ENCODE measurements around the gene MPND. TPM values are rescaled to one million over a fixed set of nuclear protein-coding genes. Genes with fewer than 3 reads are reported as not detected.
A peak's percentile ranks its signal among the peaks of the same experiment; 100 is the strongest.
"Not testable (repeated sequence)": the region's sequence is repeated elsewhere in the genome, so short reads cannot be mapped to it uniquely, and the experiment has no call there.

Gene MPND
- total RNA-seq, 1 experiment from 2014 or later, result 4.4 TPM

- Histone ChIP-seq H3K9me3 (no peaks in the 10 kb centered on the region), H3K4me3 (no peak overlapping the region), H3K36me3 (no peaks in the 10 kb centered on the region), H3K27me3 (no peaks in the 10 kb centered on the region)
- DNase-seq, result no peak
These were observed 8.3 kb upstream of the MPND start for GRCh38 chr19:4334929-4335570.

DNA sequence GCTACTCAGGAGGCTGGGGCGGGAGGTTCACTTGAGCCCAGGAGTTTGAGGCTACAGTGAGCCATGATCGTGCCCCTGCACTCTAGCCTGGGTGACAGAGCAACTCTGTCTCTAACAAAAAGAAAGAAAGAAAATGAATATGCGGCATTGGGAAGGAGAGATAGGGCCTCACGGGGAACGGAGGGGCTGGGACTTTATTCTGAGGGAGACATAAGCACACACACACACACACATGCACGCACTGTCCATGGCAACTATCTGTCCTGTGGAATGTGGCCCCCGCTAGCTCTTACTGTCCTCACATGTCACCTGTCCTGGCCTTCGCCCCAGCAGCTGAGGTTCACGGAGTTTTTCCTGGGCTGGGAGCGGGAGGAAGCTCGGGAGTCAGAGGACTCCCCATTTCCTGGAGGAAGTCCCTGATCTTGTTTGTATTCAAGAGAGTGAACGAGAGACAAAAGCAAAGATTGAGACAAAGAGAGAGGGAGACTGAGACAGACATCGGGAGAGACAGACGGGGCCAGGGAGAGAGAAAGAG is 5.4 kb upstream of the MPND start:
- Histone ChIP-seq H3K4me3 (no peak overlapping the region), H3K9me3 (no peaks in the 10 kb centered on the region), H3K36me3 (no peaks in the 10 kb centered on the region), H3K27me3 (no peaks in the 10 kb centered on the region)
- DNase-seq, result no peak

GRCh38 chr19:4338441-4339355 is 4.7 kb upstream of the MPND start, which contains the start of gene STAP2:
TSS of gene STAP2 (minus strand) at chr19:4338827. CDS start at chr19:4338753, 74 bp downstream.
- no peaks in the 10 kb centered on the region for H3K9me3 ChIP-seq
- no peak within 1 kb of the TSS for H3K4me3 ChIP-seq
- no peak for DNase-seq
- H3K36me3 ChIP-seq, result no peaks in the 10 kb centered on the region
- H3K27me3 ChIP-seq, result no peaks in the 10 kb centered on the region

GRCh38 chr19:4342314-4342614 is 1.1 kb upstream of the MPND start:
- H3K27me3 ChIP-seq, result no peaks in the 10 kb centered on the region
- H3K36me3 ChIP-seq, result no peaks in the 10 kb centered on the region
- H3K9me3 ChIP-seq, result no peaks in the 10 kb centered on the region
- H3K4me3 ChIP-seq, result peak overlapping the region; percentile 64
- no peak for DNase-seq

- peak; percentile 94 for DNase-seq
- H3K4me3 ChIP-seq, result peak overlapping the region; percentile 64
- no peaks in the 10 kb centered on the region for H3K9me3 ChIP-seq
- no peaks in the 10 kb centered on the region for H3K27me3 ChIP-seq
- no peaks in the 10 kb centered on the region for H3K36me3 ChIP-seq
These were observed 570 bp upstream of the MPND start for GRCh38 chr19:4342615-4343369.

GRCh38 chr19:4345342-4346019 is 2.1 kb downstream of the MPND start:
- DNase-seq, result no peak
- no peaks in the 10 kb centered on the region for H3K27me3 ChIP-seq
- H3K36me3 ChIP-seq, result no peaks in the 10 kb centered on the region
- no peak overlapping the region for H3K4me3 ChIP-seq
- no peaks in the 10 kb centered on the region for H3K9me3 ChIP-seq

DNA sequence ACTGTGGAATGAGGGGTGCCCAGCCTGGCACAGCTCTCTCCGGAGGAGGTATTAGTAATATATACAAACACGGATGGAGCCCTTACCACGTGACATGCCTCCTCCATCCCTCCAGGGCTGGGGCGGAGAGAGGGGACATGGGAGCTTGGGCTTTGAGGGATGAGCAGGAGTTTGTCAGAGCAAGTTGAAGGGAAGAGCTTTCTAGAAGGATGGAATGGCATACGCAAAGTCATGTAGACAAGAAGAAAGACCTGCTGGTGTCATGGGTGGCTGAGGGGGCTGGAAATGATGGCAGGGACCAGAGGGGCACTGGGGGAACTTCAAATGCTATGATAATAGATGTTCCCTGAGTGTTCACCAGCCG is 2.6 kb downstream of the MPND start:
- Histone ChIP-seq H3K4me3 (no peak overlapping the region), H3K36me3 (no peaks in the 10 kb centered on the region), H3K9me3 (no peaks in the 10 kb centered on the region), H3K27me3 (no peaks in the 10 kb centered on the region)
- DNase-seq, result no peak

- no peak overlapping the region for H3K4me3 ChIP-seq
- DNase-seq, result no peak
- H3K9me3 ChIP-seq, result no peaks in the 10 kb centered on the region
- no peaks in the 10 kb centered on the region for H3K27me3 ChIP-seq
- H3K36me3 ChIP-seq, result no peaks in the 10 kb centered on the region
These were observed 4.2 kb downstream of the MPND start for GRCh38 chr19:4347521-4347920.

- DNase-seq, H3K4me3 ChIP-seq, H3K36me3 ChIP-seq, H3K27me3 ChIP-seq, H3K9me3 ChIP-seq: not testable (repeated sequence)
These were observed 5.9 kb downstream of the MPND start for GRCh38 chr19:4349225-4349624.

- Histone ChIP-seq H3K4me3 (no peak overlapping the region), H3K36me3 (no peaks in the 10 kb centered on the region), H3K27me3 (no peaks in the 10 kb centered on the region), H3K9me3 (no peaks in the 10 kb centered on the region)
- no peak for DNase-seq
These were observed 6.7 kb downstream of the MPND start for GRCh38 chr19:4350111-4350510.

DNA sequence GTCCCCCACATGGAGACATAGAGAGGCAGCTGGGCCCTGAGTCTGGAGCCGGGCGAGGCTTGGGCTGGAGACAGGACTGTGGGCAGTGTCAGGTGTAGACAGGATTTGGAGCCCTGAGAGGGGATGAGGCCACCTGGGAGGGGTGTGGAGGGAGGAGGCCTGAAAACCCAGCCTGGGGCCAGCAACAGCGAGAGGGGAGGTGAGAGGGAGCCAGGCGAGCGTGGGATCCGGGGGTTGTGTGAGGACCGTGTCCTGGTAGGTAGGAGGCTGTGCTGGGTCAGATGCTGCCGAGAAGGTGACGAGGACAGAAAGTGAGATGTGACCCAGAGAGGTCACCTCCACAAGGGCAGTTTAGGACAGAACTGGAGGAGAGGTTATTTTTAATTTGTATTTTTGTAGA is 7.4 kb downstream of the MPND start:
- no peaks in the 10 kb centered on the region for H3K36me3 ChIP-seq
- H3K4me3 ChIP-seq, result no peak overlapping the region
- H3K27me3 ChIP-seq, result no peaks in the 10 kb centered on the region
- DNase-seq, result no peak
- no peaks in the 10 kb centered on the region for H3K9me3 ChIP-seq

GRCh38 chr19:4352701-4353121 is 9.3 kb downstream of the MPND start:
- no peaks in the 10 kb centered on the region for H3K36me3 ChIP-seq
- no peak overlapping the region for H3K4me3 ChIP-seq
- H3K27me3 ChIP-seq, result no peaks in the 10 kb centered on the region
- H3K9me3 ChIP-seq, result no peaks in the 10 kb centered on the region
- DNase-seq, result peak; percentile 24

DNA sequence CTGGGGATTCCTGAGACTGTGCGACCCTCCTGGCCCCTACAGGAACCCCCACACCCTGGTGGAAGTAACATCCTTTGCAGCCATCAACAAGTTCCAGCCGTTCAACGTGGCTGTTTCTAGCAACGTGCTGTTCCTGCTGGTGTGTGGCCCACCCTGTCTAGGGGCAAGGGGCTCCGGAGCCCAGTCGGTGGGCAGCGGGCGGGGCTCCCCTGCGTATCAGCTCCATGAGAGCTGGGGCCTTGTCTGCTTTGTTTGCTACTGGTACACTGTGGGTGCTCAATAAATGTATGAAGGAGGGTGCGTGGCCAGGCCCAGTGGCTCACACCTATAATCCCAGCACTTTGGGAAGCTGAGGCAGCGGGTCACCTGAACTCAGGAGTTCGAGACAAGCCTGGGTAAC is 10.9 kb downstream of the MPND start:
- Histone ChIP-seq H3K4me3 (no peak overlapping the region), H3K27me3 (no peaks in the 10 kb centered on the region), H3K9me3 (no peaks in the 10 kb centered on the region), H3K36me3 (no peaks in the 10 kb centered on the region)
- DNase-seq, result no peak

GRCh38 chr19:4354897-4355296 is 11.5 kb downstream of the MPND start:
- Histone ChIP-seq H3K36me3 (no peaks in the 10 kb centered on the region), H3K4me3 (no peak overlapping the region), H3K9me3 (no peaks in the 10 kb centered on the region), H3K27me3 (no peaks in the 10 kb centered on the region)
- DNase-seq, result no peak

DNA sequence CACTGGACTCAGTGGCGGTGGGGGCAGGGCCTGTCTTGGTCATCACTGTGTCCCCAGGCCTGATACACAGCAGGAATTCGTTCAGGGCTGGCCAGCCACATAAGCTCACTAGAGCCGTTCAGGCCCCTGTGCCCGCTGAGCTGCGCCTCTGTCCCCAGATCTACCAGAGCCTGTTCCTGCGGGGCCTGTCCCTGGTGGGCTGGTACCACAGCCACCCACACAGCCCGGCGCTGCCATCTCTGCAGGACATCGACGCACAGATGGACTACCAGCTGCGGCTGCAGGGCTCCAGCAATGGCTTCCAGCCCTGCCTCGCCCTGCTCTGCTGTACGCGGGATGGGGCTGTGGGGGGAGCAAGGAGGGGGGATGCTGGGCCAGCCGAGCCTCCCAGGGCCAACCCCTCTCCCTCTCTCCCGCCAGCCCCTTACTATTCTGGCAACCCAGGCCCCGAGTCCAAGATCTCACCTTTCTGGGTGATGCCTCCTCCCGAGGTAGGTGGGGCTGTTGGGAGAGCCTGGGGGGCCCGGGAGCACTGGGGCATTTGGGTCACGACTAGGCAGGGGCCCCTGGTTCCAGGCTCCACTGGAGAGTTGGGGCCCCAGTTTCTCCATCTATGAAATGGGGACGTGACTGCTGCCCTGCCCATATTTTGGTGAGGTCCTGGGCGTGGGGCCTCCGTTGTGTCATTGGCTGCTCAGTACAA is 13.9 kb downstream of the MPND start:
- no peak for DNase-seq
- no peaks in the 10 kb centered on the region for H3K9me3 ChIP-seq
- H3K36me3 ChIP-seq, result peaks cover 2% of the 10 kb centered on the region; the same call in 1 of the 2 replicates
- H3K27me3 ChIP-seq, result no peaks in the 10 kb centered on the region
- H3K4me3 ChIP-seq, result no peak overlapping the region

- no peak for DNase-seq
These were observed 14.6 kb downstream of the MPND start for GRCh38 chr19:4357921-4358326.

More at GRCh38 chr19:4357921-4358326, 14.6 kb downstream of the MPND start:
- no peaks in the 10 kb centered on the region for H3K27me3 ChIP-seq
- H3K9me3 ChIP-seq, result no peaks in the 10 kb centered on the region
- H3K36me3 ChIP-seq, result peaks cover 2% of the 10 kb centered on the region; the same call in 1 of the 2 replicates
- no peak overlapping the region for H3K4me3 ChIP-seq
